RWPE2 (cell line): ENCODE results near the gene MYH7.
"Not testable (repeated sequence)": the region's sequence is repeated elsewhere in the genome, so short reads cannot be mapped to it uniquely, and the experiment has no call there.

Experiments used
- ATAC-seq: fragments of 200-7000 bp; cut with Tn5 transposase; 3 replicates; pipeline ENCODE4 v1.9.1; 2021; ENCODE audit warnings: low read depth
- DNase-seq: peaks from one replicate; pipeline ENCODE4 v3.0.0-alpha.2; 2020; ENCODE audit warnings: low spot score
- H3K27ac ChIP-seq: fragments of 450-650 bp; 2 replicates; pipeline ENCODE4 v1.5.1; 2017; ENCODE audit warnings: mild to moderate bottlenecking; ENCODE audit not compliant: poor library complexity, severe bottlenecking
- H3K27me3 ChIP-seq: fragments of 250-450 bp; sonication (Bioruptor Pico); 2 replicates; pipeline ENCODE4 v1.5.1; 2021; ENCODE audit warnings: mild to moderate bottlenecking, moderate library complexity; ENCODE audit not compliant: insufficient read depth, poor library complexity, severe bottlenecking
- H3K36me3 ChIP-seq: fragments of 250-450 bp; sonication (Bioruptor Pico); 2 replicates; pipeline ENCODE4 v1.5.1; 2020; ENCODE audit warnings: low read depth, mild to moderate bottlenecking, moderate library complexity
- H3K4me1 ChIP-seq: fragments of 250-450 bp; sonication (Bioruptor Pico); 2 replicates; pipeline ENCODE4 v1.5.1; 2021; ENCODE audit warnings: mild to moderate bottlenecking, moderate library complexity; ENCODE audit not compliant: insufficient read depth, poor library complexity, severe bottlenecking
- H3K4me3 ChIP-seq: fragments of 250-450 bp; sonication (Bioruptor Pico); 2 replicates; pipeline ENCODE4 v1.5.1; 2021; ENCODE audit warnings: mild to moderate bottlenecking, moderate library complexity; ENCODE audit not compliant: severe bottlenecking
- H3K9me3 ChIP-seq: fragments of 250-450 bp; sonication (Bioruptor Pico); 2 replicates; pipeline ENCODE4 v1.5.1; 2021; ENCODE audit warnings: mild to moderate bottlenecking, moderate library complexity; ENCODE audit not compliant: severe bottlenecking
- TF ChIP-seq, protein P1 (sequence below): fragments of 450-650 bp; IDR thresholded peaks from one replicate; pipeline ENCODE4 v1.5.1; 2017; ENCODE audit warnings: mild to moderate bottlenecking, moderate library complexity; ENCODE audit not compliant: poor library complexity, severe bottlenecking

The MYH7 gene

GRCh38 chr14:23386999-23387398, 48.5 kb downstream of the MYH7 start:
- H3K9me3 ChIP-seq: no peaks in the 10 kb centered on the region
- no peaks in the 10 kb centered on the region for H3K4me1 ChIP-seq
- no peaks in the 10 kb centered on the region for H3K36me3 ChIP-seq
- no peak overlapping the region for H3K27ac ChIP-seq
- H3K27me3 ChIP-seq: no peaks in the 10 kb centered on the region
- ATAC-seq: no peak
- TF ChIP-seq, protein P1, sequence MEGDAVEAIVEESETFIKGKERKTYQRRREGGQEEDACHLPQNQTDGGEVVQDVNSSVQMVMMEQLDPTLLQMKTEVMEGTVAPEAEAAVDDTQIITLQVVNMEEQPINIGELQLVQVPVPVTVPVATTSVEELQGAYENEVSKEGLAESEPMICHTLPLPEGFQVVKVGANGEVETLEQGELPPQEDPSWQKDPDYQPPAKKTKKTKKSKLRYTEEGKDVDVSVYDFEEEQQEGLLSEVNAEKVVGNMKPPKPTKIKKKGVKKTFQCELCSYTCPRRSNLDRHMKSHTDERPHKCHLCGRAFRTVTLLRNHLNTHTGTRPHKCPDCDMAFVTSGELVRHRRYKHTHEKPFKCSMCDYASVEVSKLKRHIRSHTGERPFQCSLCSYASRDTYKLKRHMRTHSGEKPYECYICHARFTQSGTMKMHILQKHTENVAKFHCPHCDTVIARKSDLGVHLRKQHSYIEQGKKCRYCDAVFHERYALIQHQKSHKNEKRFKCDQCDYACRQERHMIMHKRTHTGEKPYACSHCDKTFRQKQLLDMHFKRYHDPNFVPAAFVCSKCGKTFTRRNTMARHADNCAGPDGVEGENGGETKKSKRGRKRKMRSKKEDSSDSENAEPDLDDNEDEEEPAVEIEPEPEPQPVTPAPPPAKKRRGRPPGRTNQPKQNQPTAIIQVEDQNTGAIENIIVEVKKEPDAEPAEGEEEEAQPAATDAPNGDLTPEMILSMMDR: no peak
- no peak for DNase-seq
- H3K4me3 ChIP-seq: no peak overlapping the region

- DNase-seq: peak; percentile 56
- H3K9me3 ChIP-seq, H3K4me1 ChIP-seq, ATAC-seq, H3K27ac ChIP-seq, H3K27me3 ChIP-seq, H3K4me3 ChIP-seq, H3K36me3 ChIP-seq: not testable (repeated sequence)
Measured at GRCh38 chr14:23386266-23386657, 49.2 kb downstream of the MYH7 start.

GRCh38 chr14:23385642-23386265, 49.7 kb downstream of the MYH7 start:
- H3K4me3 ChIP-seq: no peak overlapping the region

GRCh38 chr14:23385244-23385641, 50.2 kb downstream of the MYH7 start:
- Histone ChIP-seq H3K27ac (no peak overlapping the region), H3K27me3 (no peaks in the 10 kb centered on the region), H3K4me1 (no peaks in the 10 kb centered on the region), H3K9me3 (no peaks in the 10 kb centered on the region), H3K4me3 (no peak overlapping the region), H3K36me3 (no peaks in the 10 kb centered on the region)
- no peak for DNase-seq
- no peak for ATAC-seq
- TF ChIP-seq, protein P1: no peak

More at GRCh38 chr14:23385642-23386265, 49.7 kb downstream of the MYH7 start:
- no peaks in the 10 kb centered on the region for H3K9me3 ChIP-seq
- H3K36me3 ChIP-seq: no peaks in the 10 kb centered on the region
- TF ChIP-seq, protein P1: no peak
- no peak overlapping the region for H3K27ac ChIP-seq
- peak; percentile 58 for DNase-seq
- no peaks in the 10 kb centered on the region for H3K4me1 ChIP-seq
- ATAC-seq: no peak
- H3K27me3 ChIP-seq: no peaks in the 10 kb centered on the region

- TF ChIP-seq, protein P1: no peak
- ATAC-seq: no peak
- H3K27ac ChIP-seq: no peak overlapping the region
- no peaks in the 10 kb centered on the region for H3K27me3 ChIP-seq
- no peak overlapping the region for H3K4me3 ChIP-seq
- no peak for DNase-seq
- H3K4me1 ChIP-seq: no peaks in the 10 kb centered on the region
- no peaks in the 10 kb centered on the region for H3K36me3 ChIP-seq
- no peaks in the 10 kb centered on the region for H3K9me3 ChIP-seq
Measured at GRCh38 chr14:23384364-23385080, 50.9 kb downstream of the MYH7 start.
